ENCODE data around the gene RASSF7. TPM values are rescaled to one million over a fixed set of nuclear protein-coding genes. Genes with fewer than 3 reads are reported as not detected.

RASSF7 gene
- total RNA-seq, 2 donors from 2014 or later: 49.4 to 107 TPM

DNA sequence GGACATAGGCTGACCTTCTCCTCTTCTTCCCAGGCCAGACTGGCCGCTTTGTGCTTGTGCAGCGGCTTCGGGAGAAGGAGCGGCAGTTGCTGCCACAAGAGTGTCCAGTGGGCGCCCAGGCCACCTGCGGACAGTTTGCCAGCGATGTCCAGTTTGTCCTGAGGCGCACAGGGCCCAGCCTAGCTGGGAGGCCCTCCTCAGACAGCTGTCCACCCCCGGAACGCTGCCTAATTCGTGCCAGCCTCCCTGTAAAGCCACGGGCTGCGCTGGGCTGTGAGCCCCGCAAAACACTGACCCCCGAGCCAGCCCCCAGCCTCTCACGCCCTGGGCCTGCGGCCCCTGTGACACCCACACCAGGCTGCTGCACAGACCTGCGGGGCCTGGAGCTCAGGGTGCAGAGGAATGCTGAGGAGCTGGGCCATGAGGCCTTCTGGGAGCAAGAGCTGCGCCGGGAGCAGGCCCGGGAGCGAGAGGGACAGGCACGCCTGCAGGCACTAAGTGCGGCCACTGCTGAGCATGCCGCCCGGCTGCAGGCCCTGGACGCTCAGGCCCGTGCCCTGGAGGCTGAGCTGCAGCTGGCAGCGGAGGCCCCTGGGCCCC is 1.4 kb downstream of the RASSF7 start:
- TF ChIP-seq POLR2AphosphoS5 (IDR thresholded peaks at IDR 0.05) (no peak), POLR2A (IDR thresholded peaks at IDR 0.05) (no peak)
- TF ChIP-seq, protein P1, sequence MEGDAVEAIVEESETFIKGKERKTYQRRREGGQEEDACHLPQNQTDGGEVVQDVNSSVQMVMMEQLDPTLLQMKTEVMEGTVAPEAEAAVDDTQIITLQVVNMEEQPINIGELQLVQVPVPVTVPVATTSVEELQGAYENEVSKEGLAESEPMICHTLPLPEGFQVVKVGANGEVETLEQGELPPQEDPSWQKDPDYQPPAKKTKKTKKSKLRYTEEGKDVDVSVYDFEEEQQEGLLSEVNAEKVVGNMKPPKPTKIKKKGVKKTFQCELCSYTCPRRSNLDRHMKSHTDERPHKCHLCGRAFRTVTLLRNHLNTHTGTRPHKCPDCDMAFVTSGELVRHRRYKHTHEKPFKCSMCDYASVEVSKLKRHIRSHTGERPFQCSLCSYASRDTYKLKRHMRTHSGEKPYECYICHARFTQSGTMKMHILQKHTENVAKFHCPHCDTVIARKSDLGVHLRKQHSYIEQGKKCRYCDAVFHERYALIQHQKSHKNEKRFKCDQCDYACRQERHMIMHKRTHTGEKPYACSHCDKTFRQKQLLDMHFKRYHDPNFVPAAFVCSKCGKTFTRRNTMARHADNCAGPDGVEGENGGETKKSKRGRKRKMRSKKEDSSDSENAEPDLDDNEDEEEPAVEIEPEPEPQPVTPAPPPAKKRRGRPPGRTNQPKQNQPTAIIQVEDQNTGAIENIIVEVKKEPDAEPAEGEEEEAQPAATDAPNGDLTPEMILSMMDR (IDR thresholded peaks at IDR 0.05): no peak
- Histone ChIP-seq H3K27me3 (replicated peaks; ENCODE audit: insufficient read depth) (no peaks in the 10 kb centered on the region), H3K36me3 (no peaks in the 10 kb centered on the region), H3K9me3 (no peaks in the 10 kb centered on the region), H3K27ac (peak overlapping the region; percentile 71 to 87), H3K4me1 (replicated peaks) (peaks cover 20% of the 10 kb centered on the region), H3K4me3 (peak overlapping the region in 1 of 2 donors; percentile 95)
- no peak for DNase-seq (ENCODE audit: low spot score)
- intact Hi-C loops (cut with DNase I): no loop called here
- 90% methylated on average over 23 of the region's 29 CpGs for WGBS

DNA sequence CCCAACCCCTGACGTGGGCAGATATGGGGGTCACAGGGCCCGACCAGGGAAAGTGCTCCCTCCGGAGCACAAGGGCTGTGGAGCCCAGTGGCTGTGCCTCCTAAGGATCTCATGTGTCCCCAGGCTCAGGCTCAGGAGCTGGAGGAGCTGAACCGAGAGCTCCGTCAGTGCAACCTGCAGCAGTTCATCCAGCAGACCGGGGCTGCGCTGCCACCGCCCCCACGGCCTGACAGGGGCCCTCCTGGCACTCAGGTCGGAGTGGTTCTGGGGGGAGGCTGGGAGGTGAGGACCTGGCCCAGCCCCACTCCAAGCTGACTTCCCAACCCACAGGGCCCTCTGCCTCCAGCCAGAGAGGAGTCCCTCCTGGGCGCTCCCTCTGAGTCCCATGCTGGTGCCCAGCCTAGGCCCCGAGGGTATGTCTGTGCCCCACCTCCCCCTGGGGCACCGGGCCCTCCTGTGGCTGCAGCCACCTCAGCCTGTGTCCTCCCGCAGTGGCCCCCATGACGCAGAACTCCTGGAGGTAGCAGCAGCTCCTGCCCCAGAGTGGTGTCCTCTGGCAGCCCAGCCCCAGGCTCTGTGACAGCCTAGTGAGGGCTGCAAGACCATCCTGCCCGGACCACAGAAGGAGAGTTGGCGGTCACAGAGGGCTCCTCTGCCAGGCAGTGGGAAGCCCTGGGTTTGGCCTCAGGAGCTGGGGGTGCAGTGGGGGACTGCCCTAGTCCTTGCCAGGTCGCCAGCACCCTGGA is 2.5 kb downstream of the RASSF7 start:
- no peak overlapping the region for H3K4me3 ChIP-seq
- H3K4me1 ChIP-seq (replicated peaks): peaks cover 20% of the 10 kb centered on the region
- 90% methylated on average over 15 of the region's 18 CpGs for WGBS
- no peak for TF ChIP-seq POLR2AphosphoS5 (IDR thresholded peaks at IDR 0.05)
- H3K36me3 ChIP-seq: no peaks in the 10 kb centered on the region
- H3K27ac ChIP-seq: peak overlapping the region; percentile 71 to 84
- no peaks in the 10 kb centered on the region for H3K9me3 ChIP-seq
- DNase-seq (ENCODE audit: low spot score): no peak
- intact Hi-C loops (cut with DNase I): no loop called here
- no peaks in the 10 kb centered on the region for H3K27me3 ChIP-seq (replicated peaks; ENCODE audit: insufficient read depth)

DNA sequence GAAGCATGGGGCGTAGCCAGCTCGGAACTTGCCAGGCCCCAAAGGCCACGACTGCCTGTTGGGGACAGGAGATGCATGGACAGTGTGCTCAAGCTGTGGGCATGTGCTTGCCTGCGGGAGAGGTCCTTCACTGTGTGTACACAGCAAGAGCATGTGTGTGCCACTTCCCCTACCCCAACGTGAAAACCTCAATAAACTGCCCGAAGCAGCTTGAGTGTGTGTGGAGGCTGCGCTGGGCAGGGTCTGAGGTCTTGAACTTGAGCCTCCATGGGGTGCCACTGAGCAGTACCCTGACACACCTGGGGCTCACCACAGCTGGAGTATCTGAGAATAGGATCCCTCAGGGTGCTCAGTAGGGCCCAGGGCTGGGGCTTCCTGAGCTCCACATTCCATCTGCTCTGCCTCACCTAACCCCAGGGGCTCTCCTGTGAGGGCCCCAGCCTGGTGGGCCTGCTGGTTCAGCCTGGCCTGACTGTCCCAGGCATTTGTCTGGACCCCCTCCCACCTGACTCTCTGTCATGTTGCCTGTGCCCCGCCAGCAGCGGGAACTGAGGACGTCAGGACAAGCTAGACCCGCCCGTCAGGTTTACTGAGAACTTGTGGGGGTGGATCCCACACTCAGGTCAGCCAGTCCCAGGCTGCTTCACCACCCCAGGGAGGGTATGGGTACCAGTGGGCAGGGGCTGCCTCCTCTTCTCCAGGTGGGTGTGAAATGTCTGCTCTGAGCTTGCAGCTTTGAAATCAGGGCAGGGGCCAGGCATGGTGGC is 3.2 kb downstream of the RASSF7 start:
- H3K4me3 ChIP-seq: no peak overlapping the region
- intact Hi-C loops (cut with DNase I): no loop called here
- H3K27me3 ChIP-seq (replicated peaks; ENCODE audit: insufficient read depth): no peaks in the 10 kb centered on the region
- H3K4me1 ChIP-seq (replicated peaks): peaks cover 20% of the 10 kb centered on the region
- peak overlapping the region; percentile 71 to 84 for H3K27ac ChIP-seq
- 55% methylated on average over 11 of the region's 12 CpGs for WGBS
- peak; percentile 77 for DNase-seq (ENCODE audit: low spot score)
- H3K36me3 ChIP-seq: no peaks in the 10 kb centered on the region
- no peaks in the 10 kb centered on the region for H3K9me3 ChIP-seq
- TF ChIP-seq POLR2A (IDR thresholded peaks at IDR 0.05): peak; percentile 27
- TF ChIP-seq, protein P1 (IDR thresholded peaks at IDR 0.05): no peak
- peak; percentile 86 for TF ChIP-seq POLR2AphosphoS5 (IDR thresholded peaks at IDR 0.05)

- intact Hi-C loops (cut with DNase I): no loop called here
- H3K27me3 ChIP-seq (replicated peaks; ENCODE audit: insufficient read depth): no peaks in the 10 kb centered on the region
- peak overlapping the region in 1 of 2 donors; percentile 84 for H3K27ac ChIP-seq
- DNase-seq (ENCODE audit: low spot score): no peak
- H3K4me3 ChIP-seq: no peak overlapping the region
- peaks cover 22% of the 10 kb centered on the region for H3K4me1 ChIP-seq (replicated peaks)
- H3K9me3 ChIP-seq: no peaks in the 10 kb centered on the region
- TF ChIP-seq POLR2AphosphoS5 (IDR thresholded peaks at IDR 0.05) (no peak), POLR2A (IDR thresholded peaks at IDR 0.05) (no peak)
- TF ChIP-seq, protein P1 (IDR thresholded peaks at IDR 0.05): no peak
- H3K36me3 ChIP-seq: no peaks in the 10 kb centered on the region
- WGBS: 89% methylated on average over 10 of the region's 12 CpGs
Observed at GRCh38 chr11:565921-566509, 5.2 kb downstream of the RASSF7 start.
